MCF 10A (cell line): Measurements from ENCODE around the gene DDX39A. TPM values are rescaled to one million over a fixed set of nuclear protein-coding genes. Genes with fewer than 3 reads are reported as not detected.
"Not testable (repeated sequence)": the region's sequence is repeated elsewhere in the genome, so short reads cannot be mapped to it uniquely, and the experiment has no call there.

Experiments
- BruUV-seq: library from RNA; stranded (reverse); fragments of 400-500 nt; replicated peaks from 2 replicates; lab custom pipeline; 2021; lab: Mats Ljungman, UMichigan
- CTCF ChIA-PET: fragments of 300-600 bp; sonication (Branson Sonifier 250); formaldehyde crosslinking; extraction: SDS; loops from one replicate; lab custom pipeline; 2021; ENCODE audit warnings: antibody characterized with exemption, inconsistent platforms; lab: Yijun Ruan, JAX
- POLR2A ChIA-PET: fragments of 300-600, 350-650 bp; sonication (Branson Sonifier 250); formaldehyde crosslinking; extraction: SDS; loops from one replicate; lab custom pipeline; 2020; ENCODE audit warnings: antibody characterized with exemption, inconsistent platforms; lab: Yijun Ruan, JAX
- DNase-seq: peaks from one replicate; pipeline ENCODE4 v3.0.0-alpha.2; 2018; ENCODE audit not compliant: unreplicated experiment
- H3K27ac Mint-ChIP-seq: one replicate; pipeline ENCODE4 v1.8.0; 2022; ENCODE audit warnings: mild to moderate bottlenecking, low read depth, mixed read lengths; ENCODE audit not compliant: unreplicated experiment
- H3K27me3 Mint-ChIP-seq: one replicate; pipeline ENCODE4 v1.8.0; 2022; ENCODE audit warnings: mixed read lengths; ENCODE audit not compliant: insufficient read depth, unreplicated experiment
- H3K36me3 Mint-ChIP-seq: one replicate; pipeline ENCODE4 v1.8.0; 2022; ENCODE audit warnings: mild to moderate bottlenecking, moderate library complexity, mixed read lengths; ENCODE audit not compliant: insufficient read depth, unreplicated experiment
- H3K4me1 Mint-ChIP-seq: one replicate; pipeline ENCODE4 v1.8.0; 2022; ENCODE audit warnings: mixed read lengths; ENCODE audit not compliant: insufficient read depth, unreplicated experiment
- H3K4me3 Mint-ChIP-seq: one replicate; pipeline ENCODE4 v1.8.0; 2022; ENCODE audit warnings: mild to moderate bottlenecking, moderate library complexity, mixed read lengths; ENCODE audit not compliant: unreplicated experiment
- H3K9me3 Mint-ChIP-seq: one replicate; pipeline ENCODE4 v1.8.0; 2022; ENCODE audit warnings: mixed read lengths; ENCODE audit not compliant: unreplicated experiment
- CTCF ChIP-seq: fragments of 200-600 bp; IDR thresholded peaks from one replicate; pipeline ENCODE4 v1.8.0; 2022; ENCODE audit warnings: antibody characterized with exemption, mild to moderate bottlenecking; ENCODE audit not compliant: unreplicated experiment
- intact Hi-C: fragments of 100-400 bp; cut with micrococcal nuclease; formaldehyde crosslinking; loops from 2 replicates; pipeline ENCODE4 v1.14.1; 2022
- total RNA-seq: library from RNA; stranded (reverse); gene quantifications from 2 replicates; pipeline ENCODE4 v1.2.3, GENCODE V29; 2022

Gene DDX39A
- total RNA-seq, 1 experiment from 2014 or later = 65.4 TPM

DNA sequence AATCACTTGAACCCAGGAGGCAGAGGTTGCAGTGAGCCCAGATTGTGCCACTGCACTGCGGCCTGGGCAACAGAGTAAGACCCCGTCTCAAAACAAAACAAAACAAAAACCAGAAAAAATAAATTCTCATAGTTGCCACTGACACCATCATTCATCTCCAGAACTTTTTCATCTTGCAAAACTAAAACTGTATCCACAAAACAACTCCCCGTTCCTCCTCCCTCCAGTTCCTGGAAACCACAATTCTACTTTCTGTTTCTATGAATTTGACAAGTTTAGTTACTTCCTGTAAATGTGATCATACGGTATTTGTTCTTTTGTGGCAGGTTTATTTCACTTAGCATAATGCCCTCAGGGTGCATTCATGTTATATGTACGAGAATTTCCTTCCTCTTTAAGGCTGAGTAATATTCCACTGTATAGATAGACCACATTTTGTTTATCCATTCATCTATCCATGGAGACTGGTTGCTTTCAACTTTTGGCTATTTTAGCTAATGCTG, 51.1 kb downstream of the DDX39A start:
- Mint-ChIP-seq H3K36me3 (no peaks in the 10 kb centered on the region), H3K4me1 (peaks cover 15% of the 10 kb centered on the region), H3K9me3 (no peaks in the 10 kb centered on the region), H3K4me3 (no peak overlapping the region), H3K27ac (no peak overlapping the region), H3K27me3 (no peaks in the 10 kb centered on the region)
- no peak for TF ChIP-seq CTCF
- POLR2A ChIA-PET = interaction anchor here (0.6 to 1.5 kb wide), 4 partner anchors 10 to 49 kb away, joined by 3 read pairs; no protein-coding TSS in a partner anchor
- no peak for DNase-seq
- intact Hi-C loops = no loop called here
- CTCF ChIA-PET = interaction anchor here (0.6 kb wide), 1 partner anchor 9 kb away, joined by 5 read pairs; no protein-coding TSS in a partner anchor
- BruUV-seq = no TSS peak

- no peak for TF ChIP-seq CTCF
- H3K9me3 Mint-ChIP-seq = no peaks in the 10 kb centered on the region
Measured at GRCh38 chr19:14367016-14367415, 52.1 kb downstream of the DDX39A start.

GRCh38 chr19:14366529-14366928, 52.6 kb downstream of the DDX39A start:
- POLR2A ChIA-PET = interaction anchor here (0.7 to 1.8 kb wide), 9 partner anchors 9 to 190 kb away, joined by 3 to 27 read pairs (median 4); partner anchors contain the start of genes ADGRE5 and DDX39A
- peak; percentile 94 for DNase-seq
- intact Hi-C loops = no loop called here
- CTCF ChIA-PET = interaction anchor here (0.6 to 1.7 kb wide), 5 partner anchors 18 to 230 kb away, joined by 3 to 10 read pairs (median 3); partner anchors contain the start of gene ASF1B
- peaks cover 20% of the 10 kb centered on the region for H3K4me1 Mint-ChIP-seq
- H3K4me3 Mint-ChIP-seq = no peak overlapping the region
- no peaks in the 10 kb centered on the region for H3K9me3 Mint-ChIP-seq
- H3K27ac Mint-ChIP-seq = peak overlapping the region; percentile 46
- TF ChIP-seq CTCF = no peak
- BruUV-seq = no TSS peak
- no peaks in the 10 kb centered on the region for H3K27me3 Mint-ChIP-seq
- no peaks in the 10 kb centered on the region for H3K36me3 Mint-ChIP-seq

More at GRCh38 chr19:14367016-14367415, 52.1 kb downstream of the DDX39A start:
- ChIA-PET POLR2A (interaction anchor here (0.7 to 1.8 kb wide), 9 partner anchors 9 to 190 kb away, joined by 3 to 27 read pairs (median 4); partner anchors contain the start of genes ADGRE5 and DDX39A), CTCF (interaction anchor here (0.6 to 1.7 kb wide), 5 partner anchors 19 to 231 kb away, joined by 3 to 10 read pairs (median 3); partner anchors contain the start of gene ASF1B)
- Mint-ChIP-seq H3K27me3 (no peaks in the 10 kb centered on the region), H3K4me3 (no peak overlapping the region), H3K27ac (peak overlapping the region; percentile 46), H3K36me3 (no peaks in the 10 kb centered on the region), H3K4me1 (peaks cover 16% of the 10 kb centered on the region)
- intact Hi-C loops = no loop called here
- no TSS peak for BruUV-seq
- DNase-seq = no peak

DNA sequence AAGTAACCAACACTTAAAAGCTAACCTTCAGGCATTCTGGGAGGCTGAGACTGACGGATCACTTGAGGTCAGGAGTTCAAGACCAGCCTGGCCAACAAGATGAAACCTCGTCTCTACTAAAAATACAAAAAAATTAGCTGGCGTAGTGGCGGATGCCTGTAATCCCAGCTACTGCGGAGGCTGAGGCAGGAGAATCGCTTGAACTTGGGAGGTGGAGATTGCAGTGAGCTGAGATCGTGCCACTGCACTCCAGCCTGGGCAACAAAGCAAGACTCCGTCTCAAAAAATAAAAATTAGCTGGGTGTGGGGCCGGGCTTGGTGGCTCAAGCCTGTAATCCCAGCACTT, 55.1 kb downstream of the DDX39A start:
- not testable (repeated sequence) for H3K9me3 Mint-ChIP-seq, BruUV-seq, H3K27ac Mint-ChIP-seq, DNase-seq, H3K27me3 Mint-ChIP-seq, H3K4me3 Mint-ChIP-seq, H3K36me3 Mint-ChIP-seq
- POLR2A ChIA-PET = interaction anchor here (0.9 kb wide), 1 partner anchor 10 kb away, joined by 3 read pairs; no protein-coding TSS in a partner anchor
- intact Hi-C loops = loop anchor here (5.0 kb wide), 1 partner anchor 108 kb away; no protein-coding TSS in a partner anchor
- peaks cover 20% of the 10 kb centered on the region for H3K4me1 Mint-ChIP-seq
- CTCF ChIA-PET = interaction anchor here (0.6 to 1.9 kb wide), 3 partner anchors 16 to 228 kb away, joined by 3 to 12 read pairs (median 3); partner anchors contain the start of gene ASF1B
